Measurements from ENCODE around the gene RAD50.
"Not testable (repeated sequence)": the region's sequence is repeated elsewhere in the genome, so short reads cannot be mapped to it uniquely, and the experiment has no call there.

RAD50 gene

GRCh38 chr5:132633587-132633986 lies 76.8 kb downstream of the RAD50 start:
- not testable (repeated sequence) for DNase-seq

GRCh38 chr5:132635873-132636272 lies 79.1 kb downstream of the RAD50 start:
- no peak for DNase-seq

- DNase-seq: no peak
Observed at GRCh38 chr5:132637241-132637640, 80.5 kb downstream of the RAD50 start.

GRCh38 chr5:132639706-132640130 lies 82.9 kb downstream of the RAD50 start:
- no peak for DNase-seq

- DNase-seq: no peak
Observed at GRCh38 chr5:132640613-132641012, 83.8 kb downstream of the RAD50 start.

- peak in 2 of 4 experiments; percentile 4 to 14 for DNase-seq
Observed at GRCh38 chr5:132641241-132641723, 84.5 kb downstream of the RAD50 start.

GRCh38 chr5:132641841-132642240 lies 85.1 kb downstream of the RAD50 start:
- DNase-seq: no peak

- no peak for DNase-seq
Observed at GRCh38 chr5:132644177-132644576, 87.4 kb downstream of the RAD50 start.

GRCh38 chr5:132646583-132647266 lies 89.9 kb downstream of the RAD50 start:
- no peak for DNase-seq

GRCh38 chr5:132647473-132647872 lies 90.7 kb downstream of the RAD50 start:
- no peak for DNase-seq

GRCh38 chr5:132648355-132648754 lies 91.6 kb downstream of the RAD50 start:
- DNase-seq: no peak

GRCh38 chr5:132651838-132652469 lies 95.2 kb downstream of the RAD50 start:
- DNase-seq: no peak

GRCh38 chr5:132653716-132654115 lies 96.9 kb downstream of the RAD50 start:
- DNase-seq: no peak

GRCh38 chr5:132655821-132656773 lies 99.3 kb downstream of the RAD50 start:
- DNase-seq: peak in 3 of 4 experiments; percentile 4 to 22 (median 6)

- DNase-seq: no peak
Observed at GRCh38 chr5:132656774-132657355, 100.1 kb downstream of the RAD50 start.

- no peak for DNase-seq
Observed at GRCh38 chr5:132657676-132658380, 101.1 kb downstream of the RAD50 start, which contains the start of gene IL13. TSS of gene IL13 (plus strand) at chr5:132658173. CDS start at chr5:132658187, 14 bp downstream.

GRCh38 chr5:132658381-132659302 lies 101.9 kb downstream of the RAD50 start:
- DNase-seq: no peak

GRCh38 chr5:132659598-132660493 lies 103.1 kb downstream of the RAD50 start:
- no peak for DNase-seq

GRCh38 chr5:132661231-132662003 lies 104.6 kb downstream of the RAD50 start:
- peak; percentile 19 to 59 (median 52) for DNase-seq
